K562 (cell line): ENCODE results near the gene SLC7A6OS. TPM values are rescaled to one million over a fixed set of nuclear protein-coding genes. Genes with fewer than 3 reads are reported as not detected.

ENCODE experiments used
- ATAC-seq: fragments of 200-7000 bp; cut with Tn5 transposase; 3 replicates; pipeline ENCODE4 v1.9.1; 2020; ENCODE audit warnings: moderate library complexity
- BruUV-seq: library from RNA; stranded (reverse); fragments of 400-500 nt; replicated peaks from 2 replicates; lab custom pipeline; 2021; lab: Mats Ljungman, UMichigan
- CTCF ChIA-PET: fragments of 300-600 bp; formaldehyde crosslinking; extraction: SDS; loops from one replicate; lab custom pipeline; 2021; ENCODE audit warnings: low intra/inter-chr PET ratio; lab: Yijun Ruan, JAX
- POLR2A ChIA-PET: fragments of 300-600, 350-650 bp; sonication (Branson Sonifier 250); formaldehyde crosslinking; extraction: SDS; loops from one replicate; lab custom pipeline; 2021; ENCODE audit warnings: antibody characterized with exemption, inconsistent platforms; lab: Yijun Ruan, JAX
- DNase-seq, 4 experiments: peaks; one replicate each; pipeline versions ENCODE4 v3.0.0 to v3.0.0-alpha.2; 2011 to 2018; ENCODE audit warnings: low spot score in 3 of 4, mixed read lengths in 3 of 4; ENCODE audit errors: extremely low read depth in 1 of 4
- FAIRE-seq: peaks from 2 replicates; lab custom pipeline; 2011; peaks lifted over from hg19 to GRCh38; lab: Jason Lieb, UNC
- H2AFZ ChIP-seq: 2 replicates; pipeline ENCODE4 v1.6.0; 2011; ENCODE audit warnings: low read depth, low read length, control low read depth, inconsistent platforms
- H3K27ac ChIP-seq: fragments of 200-600 bp; 3 replicates; pipeline ENCODE4 v1.8.0; 2011; ENCODE audit warnings: low read depth, mild to moderate bottlenecking, control low read depth, inconsistent platforms, low read length, moderate library complexity, mixed read lengths; ENCODE audit errors: extremely low read depth
- H3K27me3 ChIP-seq, 2 experiments: fragments of 300-600 bp in 1 of 2; 2 replicates in 1 of 2; 3 replicates in 1 of 2; pipeline versions ENCODE4 v1.6.0 to v1.8.0; 2011; ENCODE audit warnings: inconsistent platforms in 2 of 2, low read length in 2 of 2, mild to moderate bottlenecking in 1 of 2, mixed read lengths in 1 of 2, moderate library complexity in 1 of 2; ENCODE audit not compliant: control insufficient read depth in 2 of 2, insufficient read depth in 2 of 2
- H3K36me3 ChIP-seq: fragments of 300-600 bp; 3 replicates; pipeline ENCODE4 v1.8.0; 2011; ENCODE audit warnings: mild to moderate bottlenecking, low read length, inconsistent platforms; ENCODE audit not compliant: control insufficient read depth, insufficient read depth
- H3K4me1 ChIP-seq, 2 experiments: fragments of 200-600 bp in 1 of 2; replicated peaks in 1 of 2; 2 replicates in 1 of 2; 3 replicates in 1 of 2; pipeline versions ENCODE4 v1.5.1 to v1.8.0; 2011; ENCODE audit warnings: inconsistent platforms in 2 of 2, low read length in 2 of 2, mild to moderate bottlenecking in 1 of 2, mixed read lengths in 1 of 2, moderate library complexity in 1 of 2; ENCODE audit not compliant: control insufficient read depth in 2 of 2, insufficient read depth in 2 of 2
- H3K4me2 ChIP-seq: 2 replicates; pipeline ENCODE4 v1.6.1; 2011; ENCODE audit warnings: low read length, control low read depth, inconsistent platforms, mixed read lengths; ENCODE audit not compliant: insufficient read depth
- H3K4me3 ChIP-seq: fragments of 200-600 bp; sonication (generic), shearing (Covaris generic); 2 replicates; pipeline ENCODE4 v1.5.1; 2016; ENCODE audit warnings: control low read depth, inconsistent platforms
- H3K79me2 ChIP-seq: fragments of 200-600 bp; 3 replicates; pipeline ENCODE4 v1.8.0; 2011; ENCODE audit warnings: low read length, inconsistent platforms; ENCODE audit not compliant: control insufficient read depth, insufficient read depth
- H3K9ac ChIP-seq, 2 experiments: 2 replicates each; pipeline versions ENCODE4 v1.6.0 to v1.6.1; 2011; ENCODE audit warnings: low read depth in 2 of 2, low read length in 2 of 2, control low read depth in 1 of 2, inconsistent platforms in 1 of 2, mild to moderate bottlenecking in 1 of 2, mixed read lengths in 1 of 2; ENCODE audit not compliant: insufficient read depth in 1 of 2
- H3K9me1 ChIP-seq: one replicate; pipeline ENCODE4 v1.6.0; 2011; ENCODE audit warnings: inconsistent platforms, mild to moderate bottlenecking, low read length, moderate library complexity; ENCODE audit not compliant: control insufficient read depth, insufficient read depth
- H3K9me3 ChIP-seq: replicated peaks from 2 replicates; pipeline ENCODE4 v1.5.1; 2011; ENCODE audit warnings: low read depth, low read length, inconsistent platforms; ENCODE audit not compliant: control insufficient read depth, insufficient read depth
- H4K20me1 ChIP-seq: replicated peaks from 2 replicates; pipeline ENCODE4 v1.6.1; 2011; ENCODE audit warnings: low read length, inconsistent platforms, mixed read lengths; ENCODE audit not compliant: control insufficient read depth, insufficient read depth
- BACH1 ChIP-seq: fragments of 200-800 bp; sonication (Bioruptor generic); IDR thresholded peaks from 2 replicates; pipeline ENCODE4 v1.6.1; 2016; ENCODE audit warnings: missing genetic modification characterization, missing compliant biosample characterization
- BCL6 ChIP-seq: fragments of 250-450 bp; sonication (Bioruptor Pico); IDR thresholded peaks from 2 replicates; pipeline ENCODE4 v1.4.0; 2020
- CBFA2T2 ChIP-seq: fragments of 450-650 bp; conservative IDR thresholded peaks from 2 replicates; pipeline ENCODE4 v1.6.1; 2017; ENCODE audit warnings: mild to moderate bottlenecking
- CBFB ChIP-seq: sonication (generic); formaldehyde crosslinking; IDR thresholded peaks from 2 replicates; pipeline ENCODE4 v1.4.0; 2020; ENCODE audit warnings: mild to moderate bottlenecking, missing genetic modification reagents
- CCAR2 ChIP-seq: fragments of 200-400 bp; formaldehyde crosslinking; IDR thresholded peaks from 2 replicates; pipeline ENCODE4 v1.6.1; 2017; ENCODE audit warnings: mild to moderate bottlenecking, low read depth, low read length
- FOXM1 ChIP-seq, 2 experiments: fragments of 450-650 bp in 1 of 2; sonication (generic) in 1 of 2; formaldehyde crosslinking in 1 of 2; IDR thresholded peaks; 2 replicates each; pipeline versions ENCODE4 v1.6.1 to v1.9.0; 2017 to 2022; ENCODE audit warnings: low read depth in 2 of 2, mild to moderate bottlenecking in 2 of 2, missing genetic modification reagents in 1 of 2, moderate library complexity in 1 of 2
- HDAC6 ChIP-seq: IDR thresholded peaks from 2 replicates; pipeline ENCODE4 v1.6.1; 2012; ENCODE audit warnings: low read depth, mild to moderate bottlenecking, control low read depth, inconsistent platforms, low read length, moderate library complexity
- NEUROD1 ChIP-seq: fragments of 150-350 bp; IDR thresholded peaks from 2 replicates; pipeline ENCODE4 v1.6.1; 2014; ENCODE audit warnings: borderline replicate concordance, low read length, low read depth; ENCODE audit not compliant: partially characterized antibody
- NFRKB ChIP-seq: fragments of 450-650 bp; IDR thresholded peaks from 2 replicates; pipeline ENCODE4 v1.6.1; 2016; ENCODE audit warnings: low read depth
- NR2F6 ChIP-seq: fragments of 450-650 bp; formaldehyde crosslinking; IDR thresholded peaks from 2 replicates; pipeline ENCODE4 v1.4.0; 2020; ENCODE audit warnings: mild to moderate bottlenecking
- NR3C1 ChIP-seq: sonication (generic); formaldehyde crosslinking; IDR thresholded peaks from 2 replicates; pipeline ENCODE4 v1.8.1; 2022; ENCODE audit warnings: missing genetic modification reagents
- PHF8 ChIP-seq: fragments of 200-600 bp; sonication (generic); IDR thresholded peaks from 2 replicates; pipeline ENCODE4 v1.6.1; 2012; ENCODE audit warnings: mixed run types, mild to moderate bottlenecking, inconsistent platforms, low read length, moderate library complexity, borderline replicate concordance
- SAFB2 ChIP-seq: fragments of 200-400 bp; formaldehyde crosslinking; IDR thresholded peaks from 2 replicates; pipeline ENCODE4 v1.6.1; 2018; ENCODE audit warnings: borderline replicate concordance, low read length, low read depth, moderate library complexity; ENCODE audit not compliant: severe bottlenecking
- XRCC3 ChIP-seq: fragments of 450-650 bp; IDR thresholded peaks from 2 replicates; pipeline ENCODE4 v1.6.1; 2017; ENCODE audit warnings: mild to moderate bottlenecking, moderate library complexity
- ZBTB5 ChIP-seq: fragments of 450-650 bp; IDR thresholded peaks from 2 replicates; pipeline ENCODE4 v1.6.1; 2017; ENCODE audit warnings: antibody characterized with exemption
- ZKSCAN8 ChIP-seq: fragments of 200-800 bp; sonication (Bioruptor generic); IDR thresholded peaks from 2 replicates; pipeline ENCODE4 v1.6.1; 2016; ENCODE audit warnings: missing genetic modification characterization, missing compliant biosample characterization
- ZNF224 ChIP-seq: sonication (generic); formaldehyde crosslinking; IDR thresholded peaks from 2 replicates; pipeline ENCODE4 v1.8.0; 2022; ENCODE audit warnings: mild to moderate bottlenecking, missing genetic modification reagents
- ZNF41 ChIP-seq: fragments of 250-450 bp; sonication (Bioruptor Pico); conservative IDR thresholded peaks from 2 replicates; pipeline ENCODE4 v1.4.0; 2020; ENCODE audit warnings: mild to moderate bottlenecking
- ZNF436 ChIP-seq: fragments of 250-450, 450-650 bp; sonication (Bioruptor Pico); formaldehyde crosslinking; IDR thresholded peaks from 2 replicates; pipeline ENCODE4 v1.7.0; 2020; ENCODE audit warnings: mild to moderate bottlenecking
- ZNF75A ChIP-seq: fragments of 450-650 bp; formaldehyde crosslinking; IDR thresholded peaks from 2 replicates; pipeline ENCODE4 v1.4.0; 2020; ENCODE audit warnings: mild to moderate bottlenecking
- WGBS: fragments of 100-300 bp; shearing (Covaris generic); methylation state at CpG from one replicate; pipeline ENCODE4 v1.1.6; 2016; ENCODE audit warnings: low coverage, mixed read lengths; ENCODE audit not compliant: insufficient coverage; ENCODE audit errors: missing lambda C conversion rate; 5-methylcytosine and 5-hydroxymethylcytosine counted together
- in situ Hi-C: fragments of 300-500 bp; cut with MboI; formaldehyde crosslinking; loops from 4 replicates; pipeline ENCODE4 v1.15.0; 2018; ENCODE audit warnings: inconsistent platforms, mixed read lengths
- intact Hi-C: fragments of 100-400 bp; cut with micrococcal nuclease; formaldehyde crosslinking; loops from 2 replicates; pipeline ENCODE4 v1.14.2; 2022
- polyA plus RNA-seq, 8 experiments: library from polyadenylated mRNA; depleted of rRNA in 4 of 8; stranded (reverse) in 5 of 8; unstranded in 3 of 8; fragments of >200 nt; fragmentation: Nextera tagmentation in 2 of 8; fragmentation: Illumina TruSeq in 1 of 8; extraction: Ambion mirVana in 2 of 8; extraction: Trizol in 1 of 8; gene quantifications; 2 replicates each; pipeline versions ENCODE4 v1.2.1 to v1.2.3, GENCODE V29; 2011 to 2014; ENCODE audit warnings: inconsistent platforms in 1 of 8, missing spikeins in 1 of 8
- total RNA-seq, 7 experiments: library from RNA; depleted of rRNA in 6 of 7; stranded (reverse); fragments of >200 nt in 6 of 7; fragmentation: Illumina TruSeq in 2 of 7; extraction: Trizol in 2 of 7; gene quantifications; 2 replicates each; pipeline versions ENCODE4 v1.2.1 to v1.2.3, GENCODE V29; 2011 to 2021; ENCODE audit warnings: low replicate concordance in 1 of 7

Gene SLC7A6OS
- total and polyA plus RNA-seq, 9 of the 15 experiments (the other 6 are each of a cell fraction or from before 2014, with no cell fraction given): 2.7 to 23.6 (median 17.2) TPM

GRCh38 chr16:68324336-68324735 is 13.6 kb upstream of the SLC7A6OS start:
- no peak overlapping the region for H3K9ac ChIP-seq
- H4K20me1 ChIP-seq: no peaks in the 10 kb centered on the region
- H3K4me3 ChIP-seq: no peak overlapping the region
- H3K9me1 ChIP-seq: peaks cover 3% of the 10 kb centered on the region
- H3K27ac ChIP-seq: no peak overlapping the region
- TF ChIP-seq BCL6 (CRISPR knock-in tag) (no peak), CCAR2 (no peak), BACH1 (tag) (no peak), ZNF75A (no peak), FOXM1 (IDR thresholded peaks at IDR 0.05; ENCODE audit: low read depth) (no peak), FOXM1 (CRISPR knock-in tag; IDR thresholded peaks at IDR 0.05; ENCODE audit: low read depth) (no peak), ZNF436 (no peak), SAFB2 (no peak), ZNF41 (CRISPR knock-in tag) (no peak), ZNF224 (no peak), XRCC3 (no peak), NFRKB (no peak), NEUROD1 (no peak), NR3C1 (CRISPR knock-in tag) (no peak), PHF8 (no peak), ZKSCAN8 (no peak), CBFA2T2 (no peak), ZBTB5 (no peak), HDAC6 (no peak), NR2F6 (CRISPR knock-in tag) (no peak), CBFB (CRISPR knock-in tag) (no peak)
- in situ Hi-C loops: no loop called here
- no peak overlapping the region for H2AFZ ChIP-seq
- FAIRE-seq (no peak), DNase-seq (no peak), ATAC-seq (no peak)
- H3K27me3 ChIP-seq: no peaks in the 10 kb centered on the region
- 82% methylated on average over 5 of the region's 5 CpGs for WGBS
- CTCF ChIA-PET: no interaction called here
- H3K36me3 ChIP-seq: peaks cover 77% of the 10 kb centered on the region
- POLR2A ChIA-PET: interaction anchor here (0.6 to 0.9 kb wide), 2 partner anchors 14 to 248 kb away, joined by 3 to 5 read pairs; partner anchors contain the start of genes PRMT7 and SLC7A6OS
- no peaks in the 10 kb centered on the region for H3K9me3 ChIP-seq
- H3K4me2 ChIP-seq: no peak overlapping the region
- H3K4me1 ChIP-seq: no peaks in the 10 kb centered on the region
- intact Hi-C loops: no loop called here
- BruUV-seq: no TSS peak
- no peaks in the 10 kb centered on the region for H3K79me2 ChIP-seq
